SU-DHL-6 (cell line): ENCODE measurements around the gene ERBB4.

Experiments used
- H2AFZ ChIP-seq: fragments of 200-600 bp; sonication (generic); 2 replicates; pipeline ENCODE4 v1.6.1; 2014; ENCODE audit warnings: low read depth, mild to moderate bottlenecking, moderate library complexity, mixed read lengths, antibody characterized with exemption, low read length; ENCODE audit not compliant: severe bottlenecking
- H3F3A ChIP-seq: fragments of 200-600 bp; shearing (Covaris generic); 2 replicates; pipeline ENCODE4 v1.6.0; 2016; ENCODE audit warnings: antibody characterized with exemption, mild to moderate bottlenecking; ENCODE audit not compliant: insufficient read depth
- H3K27ac ChIP-seq: fragments of 200-600 bp; sonication (generic); 2 replicates; pipeline ENCODE4 v1.5.1; 2016; ENCODE audit warnings: low read depth, mild to moderate bottlenecking, low read length, moderate library complexity, mixed read lengths
- H3K27me3 ChIP-seq: fragments of 200-600 bp; sonication (generic), shearing (Covaris generic); 2 replicates; pipeline ENCODE4 v1.6.0; 2014; ENCODE audit warnings: mild to moderate bottlenecking, low read length
- H3K36me3 ChIP-seq: fragments of 200-600 bp; sonication (generic); 2 replicates; pipeline ENCODE4 v1.6.1; 2014; ENCODE audit warnings: mild to moderate bottlenecking, low read length, mixed read lengths
- H3K4me2 ChIP-seq: fragments of 300-600, 200-600 bp; shearing (Covaris generic), sonication (generic); 2 replicates; pipeline ENCODE4 v1.6.0; 2014; ENCODE audit warnings: low read length, low read depth, mild to moderate bottlenecking; ENCODE audit not compliant: poor library complexity, severe bottlenecking
- H3K4me3 ChIP-seq: fragments of 200-600 bp; sonication (generic); 2 replicates; pipeline ENCODE4 v1.5.1; 2014; ENCODE audit warnings: antibody characterized with exemption, low read length, mild to moderate bottlenecking, mixed read lengths; ENCODE audit not compliant: insufficient read depth, poor library complexity, severe bottlenecking
- H3K79me2 ChIP-seq: fragments of 200-600 bp; sonication (generic); 2 replicates; pipeline ENCODE4 v1.6.1; 2014; ENCODE audit warnings: mild to moderate bottlenecking, low read length, moderate library complexity; ENCODE audit not compliant: insufficient read depth
- H3K9ac ChIP-seq: fragments of 200-600 bp; sonication (generic); 2 replicates; pipeline ENCODE4 v1.7.0; 2014; ENCODE audit warnings: mild to moderate bottlenecking, low read length
- H3K9me2 ChIP-seq: fragments of 200-600 bp; sonication (generic); replicated peaks from 2 replicates; pipeline ENCODE4 v1.6.1; 2014; ENCODE audit warnings: low read length; ENCODE audit not compliant: insufficient read depth
- H3K9me3 ChIP-seq: fragments of 200-600 bp; sonication (generic); 2 replicates; pipeline ENCODE4 v1.6.1; 2014; ENCODE audit warnings: low read length, mixed read lengths; ENCODE audit not compliant: insufficient read depth
- H4K20me1 ChIP-seq: fragments of 200-600 bp; sonication (generic); 2 replicates; pipeline ENCODE4 v1.6.1; 2014; ENCODE audit warnings: low read depth, mild to moderate bottlenecking, antibody characterized with exemption, low read length, moderate library complexity, mixed read lengths
- EZH2phosphoT487 ChIP-seq: fragments of 200-600 bp; sonication (generic), shearing (Covaris generic); conservative IDR thresholded peaks from 2 replicates; pipeline ENCODE4 v1.6.1; 2018; ENCODE audit warnings: mild to moderate bottlenecking, antibody characterized with exemption, low read length, moderate library complexity, mixed read lengths
- TF ChIP-seq, protein P1 (sequence below): fragments of 200-600 bp; sonication (generic); IDR thresholded peaks from one replicate; pipeline ENCODE4 v1.5.1; 2017; ENCODE audit warnings: antibody characterized with exemption, mild to moderate bottlenecking, low read length, moderate library complexity; ENCODE audit not compliant: insufficient read depth, poor library complexity, severe bottlenecking

ERBB4 gene

DNA sequence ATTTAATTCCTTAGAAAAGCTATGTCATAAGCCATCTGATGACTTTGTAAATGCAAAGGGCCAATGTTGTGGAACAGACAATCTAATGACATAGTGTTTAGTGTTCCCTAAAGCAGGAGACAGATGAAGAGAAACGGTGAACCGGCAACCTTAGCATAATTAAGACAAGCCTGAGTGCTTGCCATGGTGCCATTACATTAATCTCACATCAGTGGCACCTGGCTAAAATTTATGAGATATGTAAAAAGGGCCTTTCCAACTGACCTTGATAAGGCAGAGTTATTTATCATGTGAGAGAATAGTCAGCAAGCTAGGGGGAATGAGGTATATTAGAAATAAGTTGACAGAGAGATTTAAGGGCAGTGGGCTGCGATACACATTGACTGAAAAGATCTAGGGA is 261.8 kb downstream of the ERBB4 start:
- no peak overlapping the region for H3K4me2 ChIP-seq
- H3K4me3 ChIP-seq, result no peak overlapping the region
- H2AFZ ChIP-seq, result no peak overlapping the region
- no peak overlapping the region for H3K9ac ChIP-seq
- no peaks in the 10 kb centered on the region for H3K36me3 ChIP-seq
- no peaks in the 10 kb centered on the region for H4K20me1 ChIP-seq
- no peaks in the 10 kb centered on the region for H3F3A ChIP-seq
- H3K9me3 ChIP-seq, result no peaks in the 10 kb centered on the region
- H3K79me2 ChIP-seq, result no peaks in the 10 kb centered on the region
- no peak overlapping the region for H3K27ac ChIP-seq
- TF ChIP-seq, protein P1, sequence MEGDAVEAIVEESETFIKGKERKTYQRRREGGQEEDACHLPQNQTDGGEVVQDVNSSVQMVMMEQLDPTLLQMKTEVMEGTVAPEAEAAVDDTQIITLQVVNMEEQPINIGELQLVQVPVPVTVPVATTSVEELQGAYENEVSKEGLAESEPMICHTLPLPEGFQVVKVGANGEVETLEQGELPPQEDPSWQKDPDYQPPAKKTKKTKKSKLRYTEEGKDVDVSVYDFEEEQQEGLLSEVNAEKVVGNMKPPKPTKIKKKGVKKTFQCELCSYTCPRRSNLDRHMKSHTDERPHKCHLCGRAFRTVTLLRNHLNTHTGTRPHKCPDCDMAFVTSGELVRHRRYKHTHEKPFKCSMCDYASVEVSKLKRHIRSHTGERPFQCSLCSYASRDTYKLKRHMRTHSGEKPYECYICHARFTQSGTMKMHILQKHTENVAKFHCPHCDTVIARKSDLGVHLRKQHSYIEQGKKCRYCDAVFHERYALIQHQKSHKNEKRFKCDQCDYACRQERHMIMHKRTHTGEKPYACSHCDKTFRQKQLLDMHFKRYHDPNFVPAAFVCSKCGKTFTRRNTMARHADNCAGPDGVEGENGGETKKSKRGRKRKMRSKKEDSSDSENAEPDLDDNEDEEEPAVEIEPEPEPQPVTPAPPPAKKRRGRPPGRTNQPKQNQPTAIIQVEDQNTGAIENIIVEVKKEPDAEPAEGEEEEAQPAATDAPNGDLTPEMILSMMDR, result no peak
- no peak for TF ChIP-seq EZH2phosphoT487
- no peaks in the 10 kb centered on the region for H3K27me3 ChIP-seq
- no peaks in the 10 kb centered on the region for H3K9me2 ChIP-seq

DNA sequence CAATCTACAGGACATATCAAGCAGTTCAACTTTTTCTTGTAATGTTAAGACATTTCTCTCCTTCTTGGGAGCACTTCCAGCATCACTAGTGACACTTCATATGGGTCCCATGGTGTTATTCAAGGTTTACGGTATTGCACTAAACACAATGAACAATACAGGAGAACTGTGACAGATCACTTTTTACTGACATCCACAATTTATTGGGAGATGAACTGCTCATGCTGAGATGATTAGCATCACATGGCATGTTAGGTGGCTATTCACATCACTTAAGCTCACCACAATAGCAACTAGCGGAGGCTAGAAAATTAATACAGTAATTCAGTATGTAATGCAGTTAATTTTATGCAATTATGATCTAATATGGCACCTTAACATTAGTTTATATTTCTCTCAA is 264.4 kb downstream of the ERBB4 start:
- H3K9me2 ChIP-seq, result no peaks in the 10 kb centered on the region
- H4K20me1 ChIP-seq, result no peaks in the 10 kb centered on the region
- no peaks in the 10 kb centered on the region for H3K9me3 ChIP-seq
- H2AFZ ChIP-seq, result no peak overlapping the region
- H3K9ac ChIP-seq, result no peak overlapping the region
- no peaks in the 10 kb centered on the region for H3K36me3 ChIP-seq
- H3K79me2 ChIP-seq, result no peaks in the 10 kb centered on the region
- no peaks in the 10 kb centered on the region for H3F3A ChIP-seq
- no peaks in the 10 kb centered on the region for H3K27me3 ChIP-seq
- H3K27ac ChIP-seq, result no peak overlapping the region
- TF ChIP-seq EZH2phosphoT487, result no peak
- TF ChIP-seq, protein P1, result no peak
- no peak overlapping the region for H3K4me3 ChIP-seq
- H3K4me2 ChIP-seq, result no peak overlapping the region

DNA sequence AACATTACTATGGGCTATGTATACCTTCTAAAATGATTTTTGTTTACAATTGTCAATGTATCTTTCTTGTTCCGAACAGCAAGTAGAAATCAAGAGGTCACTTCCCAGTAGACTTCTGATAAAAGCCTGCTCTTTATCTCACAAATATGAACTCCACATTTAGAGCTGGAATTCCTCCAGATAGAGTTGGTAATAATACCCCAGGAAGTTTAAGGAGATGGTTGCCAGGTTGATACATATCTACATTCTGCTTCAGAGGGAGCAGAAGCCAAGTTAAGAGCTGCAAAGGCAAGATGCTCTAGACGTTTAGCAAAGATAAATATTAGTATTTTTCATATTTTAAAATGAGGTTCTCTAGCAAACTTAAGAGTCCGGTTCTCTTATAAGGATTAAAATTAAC is 267.0 kb downstream of the ERBB4 start:
- H3K4me3 ChIP-seq, result no peak overlapping the region
- H2AFZ ChIP-seq, result no peak overlapping the region
- no peaks in the 10 kb centered on the region for H3K9me3 ChIP-seq
- no peaks in the 10 kb centered on the region for H3F3A ChIP-seq
- no peaks in the 10 kb centered on the region for H4K20me1 ChIP-seq
- H3K27ac ChIP-seq, result no peak overlapping the region
- TF ChIP-seq, protein P1, result no peak
- TF ChIP-seq EZH2phosphoT487, result no peak
- no peaks in the 10 kb centered on the region for H3K9me2 ChIP-seq
- no peak overlapping the region for H3K4me2 ChIP-seq
- H3K36me3 ChIP-seq, result no peaks in the 10 kb centered on the region
- H3K9ac ChIP-seq, result no peak overlapping the region
- H3K27me3 ChIP-seq, result no peaks in the 10 kb centered on the region
- no peaks in the 10 kb centered on the region for H3K79me2 ChIP-seq

DNA sequence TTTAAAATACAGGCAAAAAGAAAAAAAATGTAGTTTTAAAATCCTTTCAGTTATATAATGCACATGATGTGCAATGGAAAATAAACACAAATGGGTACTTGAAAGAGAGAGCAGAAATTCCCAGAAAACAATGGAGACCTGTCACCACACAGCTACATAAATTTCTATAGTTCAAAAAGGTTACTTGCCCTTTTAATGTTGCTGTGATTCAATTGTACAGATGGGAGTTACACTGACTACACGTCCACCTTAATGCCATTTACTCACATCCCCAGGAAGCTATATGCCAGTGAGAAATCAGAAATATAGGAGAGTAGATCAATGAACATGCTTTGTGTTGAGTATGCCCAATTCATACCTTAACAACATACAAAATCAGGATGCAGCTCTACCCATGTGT is 269.6 kb downstream of the ERBB4 start:
- H4K20me1 ChIP-seq, result no peaks in the 10 kb centered on the region
- H3K27me3 ChIP-seq, result no peaks in the 10 kb centered on the region
- no peaks in the 10 kb centered on the region for H3K36me3 ChIP-seq
- no peak for TF ChIP-seq EZH2phosphoT487
- TF ChIP-seq, protein P1, result no peak
- no peaks in the 10 kb centered on the region for H3K9me3 ChIP-seq
- H3K9me2 ChIP-seq, result no peaks in the 10 kb centered on the region
- H3K27ac ChIP-seq, result no peak overlapping the region
- H3K4me3 ChIP-seq, result no peak overlapping the region
- no peak overlapping the region for H3K9ac ChIP-seq
- H3K79me2 ChIP-seq, result no peaks in the 10 kb centered on the region
- no peak overlapping the region for H3K4me2 ChIP-seq
- no peak overlapping the region for H2AFZ ChIP-seq
- no peaks in the 10 kb centered on the region for H3F3A ChIP-seq
